Measurements from ENCODE around the gene MAGEA11.
"Not testable (repeated sequence)": the region's sequence is repeated elsewhere in the genome, so short reads cannot be mapped to it uniquely, and the experiment has no call there.

Gene MAGEA11

GRCh38 chrX:149718757-149719156 is 6.9 kb downstream of the MAGEA11 start:
- DNase-seq (ENCODE audit: low spot score) = no peak

- no peak for DNase-seq (ENCODE audit: low spot score)
These were observed 8.3 kb downstream of the MAGEA11 start for GRCh38 chrX:149720021-149720689.

- DNase-seq (ENCODE audit: low spot score) = not testable (repeated sequence)
These were observed 9.4 kb downstream of the MAGEA11 start for GRCh38 chrX:149721241-149721640.

- DNase-seq (ENCODE audit: low spot score) = no peak
These were observed 9.9 kb downstream of the MAGEA11 start for GRCh38 chrX:149721778-149722177.

- not testable (repeated sequence) for DNase-seq (ENCODE audit: low spot score)
These were observed 11.8 kb downstream of the MAGEA11 start for GRCh38 chrX:149723583-149724118.

GRCh38 chrX:149727308-149727707 is 15.4 kb downstream of the MAGEA11 start:
- not testable (repeated sequence) for DNase-seq (ENCODE audit: low spot score)

- not testable (repeated sequence) for DNase-seq (ENCODE audit: low spot score)
These were observed 30.4 kb downstream of the MAGEA11 start for GRCh38 chrX:149742269-149742668.

GRCh38 chrX:149746390-149747007 is 34.6 kb downstream of the MAGEA11 start:
- DNase-seq (ENCODE audit: low spot score) = not testable (repeated sequence)

GRCh38 chrX:149757206-149758067 is 45.6 kb downstream of the MAGEA11 start:
- DNase-seq (ENCODE audit: low spot score) = no peak

- no peak for DNase-seq (ENCODE audit: low spot score)
These were observed 46.3 kb downstream of the MAGEA11 start for GRCh38 chrX:149758068-149758714.

- DNase-seq (ENCODE audit: low spot score) = not testable (repeated sequence)
These were observed 46.8 kb downstream of the MAGEA11 start for GRCh38 chrX:149758715-149759078.

- DNase-seq (ENCODE audit: low spot score) = no peak
These were observed 48.0 kb downstream of the MAGEA11 start for GRCh38 chrX:149759824-149760223.

- no peak for DNase-seq (ENCODE audit: low spot score)
These were observed 49.1 kb downstream of the MAGEA11 start for GRCh38 chrX:149760965-149761364.

- not testable (repeated sequence) for DNase-seq (ENCODE audit: low spot score)
These were observed 50.2 kb downstream of the MAGEA11 start for GRCh38 chrX:149761858-149762674.

GRCh38 chrX:149762696-149763614 is 51.1 kb downstream of the MAGEA11 start:
- no peak for DNase-seq (ENCODE audit: low spot score)
